ENCODE data around the gene ATP4A.

The ATP4A gene

DNA sequence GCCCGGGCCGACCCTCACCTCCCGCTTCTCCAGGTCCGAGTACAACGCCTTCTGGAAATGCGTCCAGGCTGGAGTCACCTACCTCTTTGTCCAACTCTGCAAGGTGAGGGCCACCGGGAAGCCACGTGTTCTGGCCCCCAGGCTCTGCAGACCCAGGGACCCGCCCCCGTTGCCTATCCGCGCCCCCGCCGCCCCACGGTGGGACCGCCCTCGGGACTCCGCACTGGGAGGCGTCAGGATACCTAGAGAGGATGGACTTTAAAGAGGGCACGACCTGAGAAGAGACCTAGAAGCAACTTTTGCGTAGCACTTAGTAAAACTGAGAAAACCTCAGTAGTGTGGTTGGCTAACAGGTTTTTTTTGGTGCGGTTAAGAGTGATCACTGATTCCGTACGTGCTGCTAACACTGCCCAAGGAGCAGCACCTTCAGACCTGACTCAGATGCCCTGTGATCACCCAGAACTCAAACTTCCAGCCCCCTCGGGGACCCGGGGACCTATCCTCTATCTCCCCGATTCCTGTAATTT is 17.5 kb downstream of the ATP4A start:
- Histone ChIP-seq H3K36me3 (ENCODE audit: insufficient read depth) (no peaks in the 10 kb centered on the region), H3K9ac (peak overlapping the region; percentile 94), H3K27ac (peak overlapping the region; percentile 61)

DNA sequence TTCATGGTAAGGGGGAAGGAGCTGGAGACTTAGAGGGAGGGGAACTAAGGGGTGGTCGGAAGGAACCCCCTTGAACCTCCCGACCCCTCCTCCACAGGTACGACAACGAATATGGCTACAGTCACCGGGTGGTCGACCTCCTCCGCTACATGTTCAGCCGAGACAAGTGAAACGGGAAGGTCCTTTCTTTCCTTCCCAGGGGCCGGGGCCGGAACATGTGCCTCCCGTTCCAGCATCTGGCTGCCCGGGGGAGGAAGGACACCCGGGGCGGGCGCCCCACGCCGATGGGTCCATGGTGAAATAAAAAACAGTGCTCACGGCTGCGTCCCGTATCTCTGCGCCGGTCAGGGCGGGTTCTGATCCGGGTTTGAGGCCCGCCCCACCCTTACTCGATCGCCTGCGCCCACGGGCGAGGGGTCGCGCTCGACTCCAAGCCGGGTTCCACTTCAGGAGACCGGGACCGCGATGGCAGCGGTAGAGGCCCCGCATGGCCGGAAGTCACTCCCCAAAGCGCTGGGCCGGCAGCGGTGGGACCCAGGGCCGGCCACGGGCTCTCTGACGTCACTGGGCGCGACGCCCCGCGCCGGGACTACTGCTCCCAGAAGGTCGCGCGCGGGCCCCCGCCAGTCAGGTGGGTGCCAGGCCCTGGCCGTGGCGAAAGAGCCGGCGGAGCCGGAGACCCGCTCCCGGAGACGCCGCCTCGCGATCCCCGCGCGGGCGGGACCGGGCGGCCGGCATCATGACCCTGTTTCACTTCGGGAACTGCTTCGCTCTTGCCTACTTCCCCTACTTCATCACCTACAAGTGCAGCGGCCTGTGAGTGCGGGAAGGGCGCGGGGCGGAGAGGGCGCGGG is 18.2 kb downstream of the ATP4A start, which contains the start of gene TMEM147:
TMEM147 (plus strand) TSS at position 626 of the 854 bp plus-strand sequence; CDS start at position 740, 114 bp downstream.
- H3K27me3 ChIP-seq (ENCODE audit: insufficient read depth, low read depth) = no peaks in the 10 kb centered on the region
- H2AFZ ChIP-seq (ENCODE audit: low read depth) = peak within 1 kb of the TSS; percentile 95
- peak within 1 kb of the TSS; percentile 91 for H3K4me2 ChIP-seq
- peak within 1 kb of the TSS; percentile 94 for H3K9ac ChIP-seq
- no peaks in the 10 kb centered on the region for H4K20me1 ChIP-seq (ENCODE audit: insufficient read depth)
- peak within 1 kb of the TSS; percentile 61 for H3K27ac ChIP-seq
- H3K79me2 ChIP-seq (ENCODE audit: insufficient read depth, low read depth) = no peaks in the 10 kb centered on the region
- peaks cover 14% of the 10 kb centered on the region for H3K4me1 ChIP-seq (ENCODE audit: low read depth, poor library complexity, severe bottlenecking)
- no peaks in the 10 kb centered on the region for H3K36me3 ChIP-seq (ENCODE audit: insufficient read depth)
- peak within 1 kb of the TSS; percentile 55 for H3K4me3 ChIP-seq (IDR thresholded peaks at IDR 0.05; ENCODE audit: insufficient read depth, low read depth, low read length)
- TF ChIP-seq, protein P1, sequence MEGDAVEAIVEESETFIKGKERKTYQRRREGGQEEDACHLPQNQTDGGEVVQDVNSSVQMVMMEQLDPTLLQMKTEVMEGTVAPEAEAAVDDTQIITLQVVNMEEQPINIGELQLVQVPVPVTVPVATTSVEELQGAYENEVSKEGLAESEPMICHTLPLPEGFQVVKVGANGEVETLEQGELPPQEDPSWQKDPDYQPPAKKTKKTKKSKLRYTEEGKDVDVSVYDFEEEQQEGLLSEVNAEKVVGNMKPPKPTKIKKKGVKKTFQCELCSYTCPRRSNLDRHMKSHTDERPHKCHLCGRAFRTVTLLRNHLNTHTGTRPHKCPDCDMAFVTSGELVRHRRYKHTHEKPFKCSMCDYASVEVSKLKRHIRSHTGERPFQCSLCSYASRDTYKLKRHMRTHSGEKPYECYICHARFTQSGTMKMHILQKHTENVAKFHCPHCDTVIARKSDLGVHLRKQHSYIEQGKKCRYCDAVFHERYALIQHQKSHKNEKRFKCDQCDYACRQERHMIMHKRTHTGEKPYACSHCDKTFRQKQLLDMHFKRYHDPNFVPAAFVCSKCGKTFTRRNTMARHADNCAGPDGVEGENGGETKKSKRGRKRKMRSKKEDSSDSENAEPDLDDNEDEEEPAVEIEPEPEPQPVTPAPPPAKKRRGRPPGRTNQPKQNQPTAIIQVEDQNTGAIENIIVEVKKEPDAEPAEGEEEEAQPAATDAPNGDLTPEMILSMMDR (conservative IDR thresholded peaks at IDR 0.05; ENCODE audit: low read depth, low read length) = no peak

More for the DNA sequence above, 17.5 kb downstream of the ATP4A start:
- TF ChIP-seq, protein P1 (conservative IDR thresholded peaks at IDR 0.05; ENCODE audit: low read depth, low read length) = no peak
- Histone ChIP-seq H2AFZ (ENCODE audit: low read depth) (peak overlapping the region; percentile 95), H3K27me3 (ENCODE audit: insufficient read depth, low read depth) (no peaks in the 10 kb centered on the region), H3K4me3 (IDR thresholded peaks at IDR 0.05; ENCODE audit: insufficient read depth, low read depth, low read length) (peak overlapping the region; percentile 55), H3K4me1 (ENCODE audit: low read depth, poor library complexity, severe bottlenecking) (peaks cover 14% of the 10 kb centered on the region), H3K4me2 (peak overlapping the region; percentile 91), H3K79me2 (ENCODE audit: insufficient read depth, low read depth) (no peaks in the 10 kb centered on the region), H4K20me1 (ENCODE audit: insufficient read depth) (no peaks in the 10 kb centered on the region)

DNA sequence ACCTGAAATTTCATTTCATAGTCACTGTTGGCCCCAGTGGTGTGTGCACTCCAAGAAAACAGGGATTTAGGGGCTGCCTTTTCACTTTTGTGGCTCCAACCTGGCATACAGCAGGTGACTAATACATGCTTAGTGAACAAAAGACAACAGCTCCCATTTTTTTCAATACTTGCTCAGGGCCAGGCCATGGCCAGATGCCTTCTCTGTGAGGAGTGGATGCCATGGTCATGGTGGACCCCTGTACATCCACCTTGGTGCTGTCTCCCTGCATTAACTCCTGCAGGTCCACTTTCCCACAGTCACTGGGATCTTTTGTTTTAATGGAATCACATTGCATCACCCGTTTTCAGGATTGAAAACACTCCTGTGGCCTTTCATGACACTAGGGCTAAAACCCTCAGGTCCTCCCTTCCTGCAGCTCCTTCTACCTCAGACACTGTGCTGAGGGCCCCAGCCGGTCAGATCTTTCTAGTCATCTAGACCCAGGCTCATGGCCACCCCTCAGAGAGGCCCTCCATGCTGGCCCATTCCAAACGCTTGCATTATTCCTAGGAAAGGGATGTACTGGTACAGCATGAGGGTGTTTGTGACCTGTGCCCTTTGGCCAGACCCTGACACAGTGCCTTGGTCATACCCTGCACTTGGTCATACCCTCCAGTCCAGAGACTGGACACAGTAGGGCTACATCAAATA is 19.2 kb downstream of the ATP4A start:
- H3K36me3 ChIP-seq (ENCODE audit: insufficient read depth) = no peaks in the 10 kb centered on the region
- H3K4me1 ChIP-seq (ENCODE audit: low read depth, poor library complexity, severe bottlenecking) = peaks cover 14% of the 10 kb centered on the region
- H3K4me3 ChIP-seq (IDR thresholded peaks at IDR 0.05; ENCODE audit: insufficient read depth, low read depth, low read length) = no peak overlapping the region
- H3K9ac ChIP-seq = no peak overlapping the region
- H3K4me2 ChIP-seq = peak overlapping the region; percentile 91
- H2AFZ ChIP-seq (ENCODE audit: low read depth) = peak overlapping the region; percentile 95; the same call in 1 of the 2 replicates
- TF ChIP-seq, protein P1 (conservative IDR thresholded peaks at IDR 0.05; ENCODE audit: low read depth, low read length) = no peak
- no peaks in the 10 kb centered on the region for H3K27me3 ChIP-seq (ENCODE audit: insufficient read depth, low read depth)
- H3K79me2 ChIP-seq (ENCODE audit: insufficient read depth, low read depth) = no peaks in the 10 kb centered on the region
- no peaks in the 10 kb centered on the region for H4K20me1 ChIP-seq (ENCODE audit: insufficient read depth)
- H3K27ac ChIP-seq = no peak overlapping the region

- H3K27me3 ChIP-seq (ENCODE audit: insufficient read depth, low read depth) = no peaks in the 10 kb centered on the region
- no peak overlapping the region for H3K4me2 ChIP-seq
- peaks cover 14% of the 10 kb centered on the region for H3K4me1 ChIP-seq (ENCODE audit: low read depth, poor library complexity, severe bottlenecking)
- H2AFZ ChIP-seq (ENCODE audit: low read depth) = no peak overlapping the region
- H3K36me3 ChIP-seq (ENCODE audit: insufficient read depth) = no peaks in the 10 kb centered on the region
- H3K9ac ChIP-seq = no peak overlapping the region
- TF ChIP-seq, protein P1 (conservative IDR thresholded peaks at IDR 0.05; ENCODE audit: low read depth, low read length) = no peak
- no peak overlapping the region for H3K4me3 ChIP-seq (IDR thresholded peaks at IDR 0.05; ENCODE audit: insufficient read depth, low read depth, low read length)
- H3K27ac ChIP-seq = no peak overlapping the region
- H4K20me1 ChIP-seq (ENCODE audit: insufficient read depth) = no peaks in the 10 kb centered on the region
- no peaks in the 10 kb centered on the region for H3K79me2 ChIP-seq (ENCODE audit: insufficient read depth, low read depth)
Measured at GRCh38 chr19:35543280-35544109, 20.0 kb downstream of the ATP4A start.
